Gastrocnemius medialis (tissue), 4 donors: Measurements from ENCODE around the gene KRTAP4-2.
"Not testable (repeated sequence)": the region's sequence is repeated elsewhere in the genome, so short reads cannot be mapped to it uniquely, and the experiment has no call there.

Experiments used
- POLR2A ChIP-seq, 2 donors: fragments of 450-650 bp; IDR thresholded peaks; one replicate each; pipeline ENCODE4 v1.6.1; 2017; ENCODE audit warnings: antibody characterized with exemption in 2 of 2, mild to moderate bottlenecking in 2 of 2, moderate library complexity in 2 of 2
- TF ChIP-seq, protein P1 (sequence below), 5 experiments: fragments of 450-650 bp in 3 of 5; fragments of 200-600 bp in 2 of 5; sonication (generic) in 2 of 5; IDR thresholded peaks in 4 of 5; conservative IDR thresholded peaks in 1 of 5; 1 replicate in 4 of 5; 2 replicates in 1 of 5; pipeline ENCODE4 v1.5.1; 2016 to 2019; ENCODE audit warnings: antibody characterized with exemption in 5 of 5, mild to moderate bottlenecking in 3 of 5, moderate library complexity in 3 of 5

DNA sequence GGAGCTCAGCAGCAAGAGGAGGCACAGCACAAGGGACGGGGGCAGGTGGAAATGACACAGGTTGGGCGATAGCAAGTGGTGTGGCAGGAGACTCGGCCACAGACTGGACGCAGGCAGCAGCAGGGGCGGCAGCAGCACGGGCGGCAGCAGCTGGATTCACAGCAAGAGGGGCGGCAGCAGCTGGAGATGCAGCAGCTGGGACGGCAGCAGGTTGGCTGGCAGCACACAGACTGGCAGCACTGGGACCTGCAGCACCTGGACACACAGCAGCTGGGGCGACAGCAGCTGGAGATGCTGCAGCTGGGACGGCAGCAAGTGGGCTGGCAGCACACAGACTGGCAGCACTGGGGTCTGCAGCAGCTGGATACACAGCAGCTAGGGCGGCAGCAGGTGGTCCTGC is 38.2 kb downstream of the KRTAP4-2 start:
- TF ChIP-seq, protein P1, sequence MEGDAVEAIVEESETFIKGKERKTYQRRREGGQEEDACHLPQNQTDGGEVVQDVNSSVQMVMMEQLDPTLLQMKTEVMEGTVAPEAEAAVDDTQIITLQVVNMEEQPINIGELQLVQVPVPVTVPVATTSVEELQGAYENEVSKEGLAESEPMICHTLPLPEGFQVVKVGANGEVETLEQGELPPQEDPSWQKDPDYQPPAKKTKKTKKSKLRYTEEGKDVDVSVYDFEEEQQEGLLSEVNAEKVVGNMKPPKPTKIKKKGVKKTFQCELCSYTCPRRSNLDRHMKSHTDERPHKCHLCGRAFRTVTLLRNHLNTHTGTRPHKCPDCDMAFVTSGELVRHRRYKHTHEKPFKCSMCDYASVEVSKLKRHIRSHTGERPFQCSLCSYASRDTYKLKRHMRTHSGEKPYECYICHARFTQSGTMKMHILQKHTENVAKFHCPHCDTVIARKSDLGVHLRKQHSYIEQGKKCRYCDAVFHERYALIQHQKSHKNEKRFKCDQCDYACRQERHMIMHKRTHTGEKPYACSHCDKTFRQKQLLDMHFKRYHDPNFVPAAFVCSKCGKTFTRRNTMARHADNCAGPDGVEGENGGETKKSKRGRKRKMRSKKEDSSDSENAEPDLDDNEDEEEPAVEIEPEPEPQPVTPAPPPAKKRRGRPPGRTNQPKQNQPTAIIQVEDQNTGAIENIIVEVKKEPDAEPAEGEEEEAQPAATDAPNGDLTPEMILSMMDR (IDR thresholded peaks at IDR 0.05 in 4 of 5, conservative IDR thresholded peaks at IDR 0.05 in 1 of 5): not testable (repeated sequence)
- not testable (repeated sequence) for TF ChIP-seq POLR2A (IDR thresholded peaks at IDR 0.05)
